K562 (cell line): ENCODE measurements around the gene S100A3. TPM values are rescaled to one million over a fixed set of nuclear protein-coding genes. Genes with fewer than 3 reads are reported as not detected.

Source experiments
- ATAC-seq: fragments of 200-7000 bp; cut with Tn5 transposase; 3 replicates; pipeline ENCODE4 v1.9.1; 2020; ENCODE audit warnings: moderate library complexity
- BruUV-seq: library from RNA; stranded (reverse); fragments of 400-500 nt; replicated peaks from 2 replicates; lab custom pipeline; 2021; lab: Mats Ljungman, UMichigan
- CTCF ChIA-PET: fragments of 300-600 bp; formaldehyde crosslinking; extraction: SDS; loops from one replicate; lab custom pipeline; 2021; ENCODE audit warnings: low intra/inter-chr PET ratio; lab: Yijun Ruan, JAX
- POLR2A ChIA-PET: fragments of 300-600, 350-650 bp; sonication (Branson Sonifier 250); formaldehyde crosslinking; extraction: SDS; loops from one replicate; lab custom pipeline; 2021; ENCODE audit warnings: antibody characterized with exemption, inconsistent platforms; lab: Yijun Ruan, JAX
- DNase-seq, 4 experiments: peaks; one replicate each; pipeline versions ENCODE4 v3.0.0 to v3.0.0-alpha.2; 2011 to 2018; ENCODE audit warnings: low spot score in 3 of 4, mixed read lengths in 3 of 4; ENCODE audit errors: extremely low read depth in 1 of 4
- FAIRE-seq: peaks from 2 replicates; lab custom pipeline; 2011; peaks lifted over from hg19 to GRCh38; lab: Jason Lieb, UNC
- H2AFZ ChIP-seq: 2 replicates; pipeline ENCODE4 v1.6.0; 2011; ENCODE audit warnings: low read depth, low read length, control low read depth, inconsistent platforms
- H3K27ac ChIP-seq: fragments of 200-600 bp; 3 replicates; pipeline ENCODE4 v1.8.0; 2011; ENCODE audit warnings: low read depth, mild to moderate bottlenecking, control low read depth, inconsistent platforms, low read length, moderate library complexity, mixed read lengths; ENCODE audit errors: extremely low read depth
- H3K27me3 ChIP-seq, 2 experiments: fragments of 300-600 bp in 1 of 2; 2 replicates in 1 of 2; 3 replicates in 1 of 2; pipeline versions ENCODE4 v1.6.0 to v1.8.0; 2011; ENCODE audit warnings: inconsistent platforms in 2 of 2, low read length in 2 of 2, mild to moderate bottlenecking in 1 of 2, mixed read lengths in 1 of 2, moderate library complexity in 1 of 2; ENCODE audit not compliant: control insufficient read depth in 2 of 2, insufficient read depth in 2 of 2
- H3K36me3 ChIP-seq: fragments of 300-600 bp; 3 replicates; pipeline ENCODE4 v1.8.0; 2011; ENCODE audit warnings: mild to moderate bottlenecking, low read length, inconsistent platforms; ENCODE audit not compliant: control insufficient read depth, insufficient read depth
- H3K4me1 ChIP-seq, 2 experiments: fragments of 200-600 bp in 1 of 2; replicated peaks in 1 of 2; 2 replicates in 1 of 2; 3 replicates in 1 of 2; pipeline versions ENCODE4 v1.5.1 to v1.8.0; 2011; ENCODE audit warnings: inconsistent platforms in 2 of 2, low read length in 2 of 2, mild to moderate bottlenecking in 1 of 2, mixed read lengths in 1 of 2, moderate library complexity in 1 of 2; ENCODE audit not compliant: control insufficient read depth in 2 of 2, insufficient read depth in 2 of 2
- H3K4me2 ChIP-seq: 2 replicates; pipeline ENCODE4 v1.6.1; 2011; ENCODE audit warnings: low read length, control low read depth, inconsistent platforms, mixed read lengths; ENCODE audit not compliant: insufficient read depth
- H3K4me3 ChIP-seq: fragments of 200-600 bp; sonication (generic), shearing (Covaris generic); 2 replicates; pipeline ENCODE4 v1.5.1; 2016; ENCODE audit warnings: control low read depth, inconsistent platforms
- H3K79me2 ChIP-seq: fragments of 200-600 bp; 3 replicates; pipeline ENCODE4 v1.8.0; 2011; ENCODE audit warnings: low read length, inconsistent platforms; ENCODE audit not compliant: control insufficient read depth, insufficient read depth
- H3K9ac ChIP-seq, 2 experiments: 2 replicates each; pipeline versions ENCODE4 v1.6.0 to v1.6.1; 2011; ENCODE audit warnings: low read depth in 2 of 2, low read length in 2 of 2, control low read depth in 1 of 2, inconsistent platforms in 1 of 2, mild to moderate bottlenecking in 1 of 2, mixed read lengths in 1 of 2; ENCODE audit not compliant: insufficient read depth in 1 of 2
- H3K9me1 ChIP-seq: one replicate; pipeline ENCODE4 v1.6.0; 2011; ENCODE audit warnings: inconsistent platforms, mild to moderate bottlenecking, low read length, moderate library complexity; ENCODE audit not compliant: control insufficient read depth, insufficient read depth
- H3K9me3 ChIP-seq: replicated peaks from 2 replicates; pipeline ENCODE4 v1.5.1; 2011; ENCODE audit warnings: low read depth, low read length, inconsistent platforms; ENCODE audit not compliant: control insufficient read depth, insufficient read depth
- H4K20me1 ChIP-seq: replicated peaks from 2 replicates; pipeline ENCODE4 v1.6.1; 2011; ENCODE audit warnings: low read length, inconsistent platforms, mixed read lengths; ENCODE audit not compliant: control insufficient read depth, insufficient read depth
- MECOM ChIP-seq: fragments of 250-450 bp; sonication (Bioruptor Pico); IDR thresholded peaks from 2 replicates; pipeline ENCODE4 v1.8.0; 2022; ENCODE audit warnings: inconsistent platforms
- NR3C1 ChIP-seq: sonication (generic); formaldehyde crosslinking; IDR thresholded peaks from 2 replicates; pipeline ENCODE4 v1.8.1; 2022; ENCODE audit warnings: missing genetic modification reagents
- RFX5 ChIP-seq: IDR thresholded peaks from 2 replicates; pipeline ENCODE4 v1.6.1; 2011; ENCODE audit warnings: low read depth, mild to moderate bottlenecking, improper control_type of control experiment, low read length
- SAP30 ChIP-seq: fragments of 200-600 bp; sonication (generic); IDR thresholded peaks from 2 replicates; pipeline ENCODE4 v1.6.1; 2012; ENCODE audit warnings: borderline replicate concordance, low read depth, mild to moderate bottlenecking, moderate library complexity, low read length, control low read depth, inconsistent platforms; ENCODE audit not compliant: insufficient read depth, poor library complexity, severe bottlenecking
- SMAD1 ChIP-seq: fragments of 150-350 bp; IDR thresholded peaks from 2 replicates; pipeline ENCODE4 v1.6.1; 2014; ENCODE audit warnings: low read length, low read depth; ENCODE audit not compliant: partially characterized antibody
- TGIF2 ChIP-seq: sonication (generic); formaldehyde crosslinking; IDR thresholded peaks from 2 replicates; pipeline ENCODE4 v1.8.1; 2022; ENCODE audit warnings: mild to moderate bottlenecking, missing genetic modification reagents, moderate library complexity
- TSHZ1 ChIP-seq: fragments of 250-450 bp; sonication (Bioruptor Pico); IDR thresholded peaks from 2 replicates; pipeline ENCODE4 v1.4.0; 2020; ENCODE audit warnings: mild to moderate bottlenecking, moderate library complexity
- ZEB2 ChIP-seq: fragments of 450-650 bp; IDR thresholded peaks from 2 replicates; pipeline ENCODE4 v1.6.1; 2016
- ZKSCAN8 ChIP-seq: fragments of 200-800 bp; sonication (Bioruptor generic); IDR thresholded peaks from 2 replicates; pipeline ENCODE4 v1.6.1; 2016; ENCODE audit warnings: missing genetic modification characterization, missing compliant biosample characterization
- WGBS: fragments of 100-300 bp; shearing (Covaris generic); methylation state at CpG from one replicate; pipeline ENCODE4 v1.1.6; 2016; ENCODE audit warnings: low coverage, mixed read lengths; ENCODE audit not compliant: insufficient coverage; ENCODE audit errors: missing lambda C conversion rate; 5-methylcytosine and 5-hydroxymethylcytosine counted together
- in situ Hi-C: fragments of 300-500 bp; cut with MboI; formaldehyde crosslinking; loops from 4 replicates; pipeline ENCODE4 v1.15.0; 2018; ENCODE audit warnings: inconsistent platforms, mixed read lengths
- intact Hi-C: fragments of 100-400 bp; cut with micrococcal nuclease; formaldehyde crosslinking; loops from 2 replicates; pipeline ENCODE4 v1.14.2; 2022
- polyA plus RNA-seq, 8 experiments: library from polyadenylated mRNA; depleted of rRNA in 4 of 8; stranded (reverse) in 5 of 8; unstranded in 3 of 8; fragments of >200 nt; fragmentation: Nextera tagmentation in 2 of 8; fragmentation: Illumina TruSeq in 1 of 8; extraction: Ambion mirVana in 2 of 8; extraction: Trizol in 1 of 8; gene quantifications; 2 replicates each; pipeline versions ENCODE4 v1.2.1 to v1.2.3, GENCODE V29; 2011 to 2014; ENCODE audit warnings: inconsistent platforms in 1 of 8, missing spikeins in 1 of 8
- total RNA-seq, 7 experiments: library from RNA; depleted of rRNA in 6 of 7; stranded (reverse); fragments of >200 nt in 6 of 7; fragmentation: Illumina TruSeq in 2 of 7; extraction: Trizol in 2 of 7; gene quantifications; 2 replicates each; pipeline versions ENCODE4 v1.2.1 to v1.2.3, GENCODE V29; 2011 to 2021; ENCODE audit warnings: low replicate concordance in 1 of 7
- TF ChIP-seq, protein P1 (sequence below): fragments of 450-650 bp; formaldehyde crosslinking; IDR thresholded peaks from 2 replicates; pipeline ENCODE4 v1.4.0; 2020; ENCODE audit warnings: mild to moderate bottlenecking, moderate library complexity

Gene S100A3
- total and polyA plus RNA-seq, 9 of the 15 experiments (the other 6 are each of a cell fraction or from before 2014, with no cell fraction given): 0.08 to 1.7 (median 0.18) TPM; not detected in 4

GRCh38 chr1:153510984-153511410 is 38.1 kb downstream of the S100A3 start (continued):
- no peak for TF ChIP-seq SAP30
- no peak for TF ChIP-seq TSHZ1 (CRISPR knock-in tag)
- TF ChIP-seq NR3C1 (CRISPR knock-in tag): no peak
- no peak for TF ChIP-seq ZEB2

DNA sequence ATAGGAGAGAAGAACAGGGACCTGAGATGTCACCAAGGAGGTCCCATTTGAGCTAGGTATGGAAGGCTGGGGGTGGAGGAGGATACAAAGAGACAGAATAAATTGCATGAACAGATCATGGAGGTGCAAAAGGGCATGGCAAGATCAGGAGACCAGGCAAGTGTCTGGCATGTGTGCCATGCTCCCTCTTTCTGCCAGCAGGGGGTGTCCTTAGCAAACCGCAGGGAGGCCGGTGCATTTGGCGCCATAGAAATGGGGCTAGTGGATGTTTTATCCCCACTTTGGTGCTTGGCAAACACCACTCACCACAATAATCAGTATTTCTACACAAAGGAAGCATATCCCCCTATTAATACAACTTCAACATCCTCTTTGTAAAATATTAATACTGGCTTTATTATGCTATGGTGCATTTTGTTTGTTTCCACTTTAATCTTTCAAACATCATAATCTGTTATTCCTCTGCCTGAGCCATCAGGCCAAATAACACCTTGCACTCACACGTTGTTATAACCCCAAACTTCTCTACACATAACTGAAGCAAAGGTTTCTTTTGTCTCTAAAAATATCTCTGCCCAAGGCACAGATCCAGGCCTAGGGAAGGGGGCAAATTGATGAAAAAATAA is 39.2 kb downstream of the S100A3 start:
- no peaks in the 10 kb centered on the region for H3K27me3 ChIP-seq
- H3K4me3 ChIP-seq: no peak overlapping the region
- in situ Hi-C loops: loop anchor here (5.0 to 10.0 kb wide), 3 partner anchors 55 to 475 kb away; partner anchors contain the start of genes RAB13 and S100A2
- H3K4me1 ChIP-seq: peaks cover 0 to 11% of the 10 kb centered on the region in 2 experiments; a peak in 2 of 5 replicates
- H4K20me1 ChIP-seq: no peaks in the 10 kb centered on the region
- 7% methylated on average over 4 of the region's 4 CpGs for WGBS
- FAIRE-seq: peak; percentile 85
- no peaks in the 10 kb centered on the region for H3K36me3 ChIP-seq
- ChIA-PET POLR2A (interaction anchor here (0.6 kb wide), 1 partner anchor 109 kb away, joined by 3 read pairs; no protein-coding TSS in a partner anchor), CTCF (interaction anchor here (0.6 to 4.6 kb wide), 7 partner anchors 10 to 1471 kb away, joined by 3 to 58 read pairs (median 4); partner anchors contain the start of genes HAX1, RAB13 and S100A2)
- intact Hi-C loops: loop anchor here (5.0 to 10.0 kb wide), 3 partner anchors 162 to 477 kb away; partner anchors contain the start of genes ILF2, RAB13 and SLC27A3
- peak overlapping the region in 1 of 2 experiments; percentile 2; a peak in 1 of 4 replicates for H3K9ac ChIP-seq
- DNase-seq: peak; percentile 68 to 75 (median 71)
- H3K9me1 ChIP-seq: no peaks in the 10 kb centered on the region
- H2AFZ ChIP-seq: peak overlapping the region; percentile 73
- H3K9me3 ChIP-seq: no peaks in the 10 kb centered on the region
- H3K79me2 ChIP-seq: no peaks in the 10 kb centered on the region
- no peak overlapping the region for H3K27ac ChIP-seq
- ATAC-seq: peak; percentile 84
- no TSS peak for BruUV-seq
- H3K4me2 ChIP-seq: no peak overlapping the region
- no peak for TF ChIP-seq SMAD1
- TF ChIP-seq, protein P1, sequence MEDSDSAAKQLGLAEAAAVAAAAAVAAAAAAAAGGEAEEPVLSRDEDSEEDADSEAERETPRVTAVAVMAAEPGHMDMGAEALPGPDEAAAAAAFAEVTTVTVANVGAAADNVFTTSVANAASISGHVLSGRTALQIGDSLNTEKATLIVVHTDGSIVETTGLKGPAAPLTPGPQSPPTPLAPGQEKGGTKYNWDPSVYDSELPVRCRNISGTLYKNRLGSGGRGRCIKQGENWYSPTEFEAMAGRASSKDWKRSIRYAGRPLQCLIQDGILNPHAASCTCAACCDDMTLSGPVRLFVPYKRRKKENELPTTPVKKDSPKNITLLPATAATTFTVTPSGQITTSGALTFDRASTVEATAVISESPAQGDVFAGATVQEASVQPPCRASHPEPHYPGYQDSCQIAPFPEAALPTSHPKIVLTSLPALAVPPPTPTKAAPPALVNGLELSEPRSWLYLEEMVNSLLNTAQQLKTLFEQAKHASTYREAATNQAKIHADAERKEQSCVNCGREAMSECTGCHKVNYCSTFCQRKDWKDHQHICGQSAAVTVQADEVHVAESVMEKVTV: peak; percentile 71
- no peak for TF ChIP-seq ZKSCAN8 (CRISPR knock-in tag)
- TF ChIP-seq RFX5: no peak
- no peak for TF ChIP-seq MECOM
- no peak for TF ChIP-seq TGIF2
